Sigmoid colon (tissue), 7 donors: Measurements from ENCODE around the gene FHAD1. TPM values are rescaled to one million over a fixed set of nuclear protein-coding genes. Genes with fewer than 3 reads are reported as not detected.

Experiments used
- DNase-seq: peaks from one replicate; pipeline ENCODE4 v3.0.0-alpha.2; 2019
- H3K27ac ChIP-seq, 4 donors: fragments of 200-600 bp; sonication (generic); one replicate each; pipeline ENCODE4 v1.5.1; 2016 to 2019; ENCODE audit warnings: mild to moderate bottlenecking in 1 of 4
- H3K27me3 ChIP-seq, 3 donors: fragments of 200-600 bp; sonication (generic); one replicate each; pipeline ENCODE4 v1.5.1; 2019; ENCODE audit warnings: mild to moderate bottlenecking in 1 of 3
- H3K36me3 ChIP-seq, 4 donors: fragments of 200-600 bp; sonication (generic); one replicate each; pipeline ENCODE4 v1.5.1; 2016 to 2019
- H3K4me1 ChIP-seq, 4 donors: fragments of 200-600 bp; sonication (generic); one replicate each; pipeline ENCODE4 v1.5.1; 2017 to 2019
- H3K4me3 ChIP-seq, 4 donors: fragments of 200-600 bp; sonication (generic); one replicate each; pipeline ENCODE4 v1.5.1; 2017 to 2019; ENCODE audit warnings: mild to moderate bottlenecking in 2 of 4, moderate library complexity in 1 of 4
- H3K9me3 ChIP-seq, 4 donors: fragments of 200-600 bp in 3 of 4; sonication (generic) in 3 of 4; one replicate each; pipeline versions ENCODE4 v1.5.1 to v1.6.1; 2013 to 2019
- EP300 ChIP-seq, 4 donors: sonication (generic); formaldehyde crosslinking; IDR thresholded peaks; one replicate each; pipeline ENCODE4 v1.6.1; 2017; ENCODE audit warnings: antibody characterized with exemption in 4 of 4
- POLR2A ChIP-seq, 2 donors: fragments of 450-650 bp; IDR thresholded peaks; one replicate each; pipeline ENCODE4 v1.6.1; 2016; ENCODE audit warnings: antibody characterized with exemption in 2 of 2, mild to moderate bottlenecking in 2 of 2, moderate library complexity in 2 of 2
- POLR2AphosphoS5 ChIP-seq, 4 donors: sonication (generic); formaldehyde crosslinking; IDR thresholded peaks; one replicate each; pipeline ENCODE4 v1.6.1; 2017; ENCODE audit warnings: antibody characterized with exemption in 4 of 4
- WGBS, 2 donors: extraction: QIAGEN DNeasy Blood & Tissue Kit; methylation state at CpG; one replicate each; pipeline ENCODE4 v1.1.7; 2013; 5-methylcytosine and 5-hydroxymethylcytosine counted together
- intact Hi-C: fragments of 100-400 bp; cut with DNase I; formaldehyde crosslinking; loops from one replicate; pipeline ENCODE4 v1.15.1; 2023
- polyA plus RNA-seq, 3 donors: library from polyadenylated mRNA; stranded (reverse); fragments of 200-250 nt; gene quantifications; one replicate each; pipeline ENCODE4 v1.2.3, GENCODE V29; 2013
- total RNA-seq, 4 donors: library from RNA; depleted of rRNA; stranded (reverse); fragments of >200 nt; gene quantifications; one replicate each; pipeline ENCODE4 v1.1.0, GENCODE V29; 2016
- TF ChIP-seq, protein P1 (sequence below), 4 experiments: fragments of 450-650 bp in 3 of 4; fragments of 200-600 bp in 1 of 4; IDR thresholded peaks; one replicate each; pipeline ENCODE4 v1.5.1; 2016 to 2019; ENCODE audit warnings: antibody characterized with exemption in 4 of 4, mild to moderate bottlenecking in 3 of 4, moderate library complexity in 2 of 4
- donor health status: healthy with polysubstance abuse.
- donor health status: Bipolar disorder and iron deficiency.
- donor health status: healthy.

FHAD1 gene
- total and polyA plus RNA-seq, 7 donors, result 0.27 to 1.8 (median 0.92) TPM; not detected in 2

DNA sequence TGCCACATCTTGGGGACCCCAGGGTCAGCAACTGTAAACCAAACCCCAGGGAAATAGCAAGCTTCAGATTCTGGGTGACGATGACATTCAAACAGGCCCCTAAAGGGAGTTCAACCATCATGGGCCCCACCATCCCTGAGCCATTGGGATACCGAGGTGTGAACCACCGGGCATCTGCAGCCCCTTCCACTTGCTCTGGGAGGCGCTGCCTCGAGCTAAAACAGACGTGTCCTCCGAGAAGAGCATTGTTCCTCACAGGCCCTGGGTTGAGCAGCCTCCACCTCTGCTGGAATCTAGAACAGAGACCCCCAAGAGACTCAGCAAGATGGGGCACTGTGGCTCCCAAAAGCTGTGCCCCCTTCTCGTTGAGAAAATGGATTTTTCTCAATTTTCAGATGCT, 143.6 kb downstream of the FHAD1 start:
- Histone ChIP-seq H3K4me1 (peaks cover 0 to 15% (median 7%) of the 10 kb centered on the region in 4 donors), H3K9me3 (no peaks in the 10 kb centered on the region), H3K27me3 (no peaks in the 10 kb centered on the region), H3K27ac (no peak overlapping the region), H3K4me3 (no peak overlapping the region), H3K36me3 (no peaks in the 10 kb centered on the region)
- TF ChIP-seq, protein P1, sequence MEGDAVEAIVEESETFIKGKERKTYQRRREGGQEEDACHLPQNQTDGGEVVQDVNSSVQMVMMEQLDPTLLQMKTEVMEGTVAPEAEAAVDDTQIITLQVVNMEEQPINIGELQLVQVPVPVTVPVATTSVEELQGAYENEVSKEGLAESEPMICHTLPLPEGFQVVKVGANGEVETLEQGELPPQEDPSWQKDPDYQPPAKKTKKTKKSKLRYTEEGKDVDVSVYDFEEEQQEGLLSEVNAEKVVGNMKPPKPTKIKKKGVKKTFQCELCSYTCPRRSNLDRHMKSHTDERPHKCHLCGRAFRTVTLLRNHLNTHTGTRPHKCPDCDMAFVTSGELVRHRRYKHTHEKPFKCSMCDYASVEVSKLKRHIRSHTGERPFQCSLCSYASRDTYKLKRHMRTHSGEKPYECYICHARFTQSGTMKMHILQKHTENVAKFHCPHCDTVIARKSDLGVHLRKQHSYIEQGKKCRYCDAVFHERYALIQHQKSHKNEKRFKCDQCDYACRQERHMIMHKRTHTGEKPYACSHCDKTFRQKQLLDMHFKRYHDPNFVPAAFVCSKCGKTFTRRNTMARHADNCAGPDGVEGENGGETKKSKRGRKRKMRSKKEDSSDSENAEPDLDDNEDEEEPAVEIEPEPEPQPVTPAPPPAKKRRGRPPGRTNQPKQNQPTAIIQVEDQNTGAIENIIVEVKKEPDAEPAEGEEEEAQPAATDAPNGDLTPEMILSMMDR (IDR thresholded peaks at IDR 0.05), result no peak
- TF ChIP-seq POLR2AphosphoS5 (IDR thresholded peaks at IDR 0.05) (no peak), EP300 (IDR thresholded peaks at IDR 0.05) (no peak), POLR2A (IDR thresholded peaks at IDR 0.05) (no peak)
- intact Hi-C loops, result no loop called here
- no peak for DNase-seq
- WGBS, 2 donors, result 90 to 93% methylated on average over 8 of the region's 8 CpGs

GRCh38 chr1:15391366-15391765, 144.3 kb downstream of the FHAD1 start:
- 16 to 63% methylated on average over 4 of the region's 4 CpGs for WGBS, 2 donors
- no peak for DNase-seq
- TF ChIP-seq, protein P1 (IDR thresholded peaks at IDR 0.05), result no peak
- no peak for TF ChIP-seq POLR2A (IDR thresholded peaks at IDR 0.05)
- no peak for TF ChIP-seq EP300 (IDR thresholded peaks at IDR 0.05)
- TF ChIP-seq POLR2AphosphoS5 (IDR thresholded peaks at IDR 0.05), result no peak

DNA sequence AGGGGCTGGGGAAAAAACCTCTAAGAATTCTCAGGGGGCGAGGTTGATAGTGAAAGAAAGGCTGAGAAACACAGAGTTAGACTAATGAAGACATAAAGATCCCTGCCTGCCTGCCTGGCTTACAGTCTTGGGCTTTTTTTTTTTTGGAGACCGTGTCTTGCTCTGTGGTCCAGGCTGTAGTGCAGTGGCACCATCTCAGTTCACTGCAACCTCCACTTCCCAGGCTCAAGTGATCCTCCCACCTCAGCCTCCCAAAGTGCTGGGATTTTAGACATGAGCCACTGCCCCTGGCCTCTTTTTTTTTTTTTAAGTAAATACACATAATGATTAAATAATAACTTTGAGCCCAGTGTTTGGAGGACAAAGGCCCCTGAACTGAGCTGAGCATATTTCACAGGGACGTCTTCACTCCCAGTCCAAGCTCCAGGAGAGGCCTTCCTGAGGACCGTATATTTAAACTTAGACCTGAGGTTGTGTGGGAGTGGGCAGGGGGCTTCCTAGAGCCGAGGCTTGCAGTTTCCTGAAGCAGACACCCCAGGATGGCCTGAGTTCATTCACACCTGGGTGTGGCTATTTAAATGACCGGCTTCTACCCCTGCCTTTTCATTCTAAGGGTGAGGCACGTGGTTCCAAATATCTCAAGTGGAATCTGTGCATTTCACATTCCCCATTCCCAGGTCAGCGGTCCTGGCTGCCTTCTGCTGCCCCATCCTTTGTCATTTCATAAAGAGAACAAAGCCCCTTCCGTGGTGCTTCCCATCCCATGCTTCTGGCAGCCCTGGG, 146.6 kb downstream of the FHAD1 start:
- intact Hi-C loops, result no loop called here
- Histone ChIP-seq H3K9me3 (no peaks in the 10 kb centered on the region), H3K4me3 (no peak overlapping the region), H3K4me1 (peaks cover 0 to 6% (median 0%) of the 10 kb centered on the region in 4 donors), H3K27me3 (no peaks in the 10 kb centered on the region), H3K27ac (no peak overlapping the region), H3K36me3 (no peaks in the 10 kb centered on the region)
- 43 to 68% methylated on average over 9 of the region's 9 CpGs for WGBS, 2 donors
- no peak for DNase-seq
- TF ChIP-seq POLR2AphosphoS5 (IDR thresholded peaks at IDR 0.05) (no peak), EP300 (IDR thresholded peaks at IDR 0.05) (no peak), POLR2A (IDR thresholded peaks at IDR 0.05) (no peak)
- TF ChIP-seq, protein P1 (IDR thresholded peaks at IDR 0.05), result no peak

More at GRCh38 chr1:15391366-15391765, 144.3 kb downstream of the FHAD1 start:
- no peaks in the 10 kb centered on the region for H3K36me3 ChIP-seq
- no peak overlapping the region for H3K4me3 ChIP-seq
- intact Hi-C loops, result no loop called here
- peaks cover 0 to 9% (median 2%) of the 10 kb centered on the region in 4 donors for H3K4me1 ChIP-seq
- H3K27ac ChIP-seq, result no peak overlapping the region
- no peaks in the 10 kb centered on the region for H3K27me3 ChIP-seq
- no peaks in the 10 kb centered on the region for H3K9me3 ChIP-seq

DNA sequence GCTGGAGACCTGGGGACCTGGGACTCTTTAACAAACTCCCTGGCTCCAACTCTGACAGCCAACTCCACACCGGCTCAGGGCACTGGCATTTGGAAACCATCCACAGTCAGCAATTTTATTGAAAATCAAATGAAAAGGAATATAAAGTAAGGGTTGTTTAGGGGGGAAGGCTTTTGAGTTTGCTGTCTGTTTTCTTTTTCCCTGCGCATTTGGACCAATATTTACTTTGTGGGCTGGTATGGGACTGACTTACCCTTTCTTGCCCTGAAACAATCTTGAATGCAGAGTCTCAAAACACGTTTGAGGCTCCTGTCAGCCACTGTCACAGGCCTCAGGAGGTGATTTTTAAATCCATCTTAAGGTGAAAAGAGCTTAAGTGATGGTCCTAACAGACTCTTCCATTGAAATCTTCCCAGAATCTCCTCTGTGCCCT, 147.3 kb downstream of the FHAD1 start:
- no peak overlapping the region for H3K4me3 ChIP-seq
- 12 to 50% methylated on average over 3 of the region's 3 CpGs for WGBS, 2 donors
- no peak for DNase-seq

More for the DNA sequence above, 147.3 kb downstream of the FHAD1 start:
- Histone ChIP-seq H3K4me1 (peaks cover 0 to 6% (median 0%) of the 10 kb centered on the region in 4 donors), H3K27me3 (no peaks in the 10 kb centered on the region), H3K36me3 (no peaks in the 10 kb centered on the region), H3K9me3 (no peaks in the 10 kb centered on the region), H3K27ac (no peak overlapping the region)
- TF ChIP-seq POLR2AphosphoS5 (IDR thresholded peaks at IDR 0.05), result no peak
- TF ChIP-seq, protein P1 (IDR thresholded peaks at IDR 0.05), result no peak
- no peak for TF ChIP-seq EP300 (IDR thresholded peaks at IDR 0.05)
- TF ChIP-seq POLR2A (IDR thresholded peaks at IDR 0.05), result no peak
- intact Hi-C loops, result no loop called here
